ENCODE measurements around the gene PEX12.

PEX12 gene

GRCh38 chr17:35627417-35627816 lies 49.0 kb upstream of the PEX12 start:
- Histone ChIP-seq H3K36me3 (ENCODE audit: control insufficient read depth in 2 of 2, insufficient read depth in 1 of 2, low read length in 2 of 2) (peaks cover 48 to 77% of the 10 kb centered on the region in 2 experiments), H3K4me3 (ENCODE audit: low read depth, low read length) (no peak overlapping the region), H3K9me3 (ENCODE audit: control insufficient read depth, insufficient read depth, low read depth, low read length) (no peaks in the 10 kb centered on the region), H3K4me1 (ENCODE audit: control insufficient read depth, insufficient read depth, low read length) (no peaks in the 10 kb centered on the region), H3K27ac (ENCODE audit: extremely low read depth, low read depth, low read length) (no peak overlapping the region)
- ChIA-PET CTCF (interaction anchor here (0.7 to 2.6 kb wide), 3 partner anchors 10 to 120 kb away, joined by 3 to 8 read pairs (median 6); no protein-coding TSS in a partner anchor), POLR2A (no interaction called here)
- TF ChIP-seq ZNF645 (tag by site-specific recombination; IDR thresholded peaks at IDR 0.05): no peak
- TF ChIP-seq ZFP3 (tag by site-specific recombination; IDR thresholded peaks at IDR 0.05; ENCODE audit: low read depth): no peak
- TF ChIP-seq ZNF214 (tag by site-specific recombination; IDR thresholded peaks at IDR 0.05; ENCODE audit: borderline replicate concordance): no peak
- no peak for TF ChIP-seq RBAK (tag by site-specific recombination; IDR thresholded peaks at IDR 0.05)
- no peak for TF ChIP-seq ZNF311 (tag by site-specific recombination; IDR thresholded peaks at IDR 0.05; ENCODE audit: borderline replicate concordance)
- TF ChIP-seq ZNF280C (tag by site-specific recombination; IDR thresholded peaks at IDR 0.05): no peak
- TF ChIP-seq ZNF747 (tag by site-specific recombination; IDR thresholded peaks at IDR 0.05): no peak
- TF ChIP-seq ZNF26 (tag by site-specific recombination; IDR thresholded peaks at IDR 0.05): no peak
- TF ChIP-seq ZNF169 (tag by site-specific recombination; IDR thresholded peaks at IDR 0.05): no peak
- no peak for TF ChIP-seq ZNF785 (tag by site-specific recombination; IDR thresholded peaks at IDR 0.05)
- TF ChIP-seq ZNF174 (tag by site-specific recombination; IDR thresholded peaks at IDR 0.05): no peak
- TF ChIP-seq ELK4 (IDR thresholded peaks at IDR 0.05; ENCODE audit: borderline replicate concordance, low read depth, low read length): no peak
- no peak for TF ChIP-seq ZNF510 (tag by site-specific recombination; IDR thresholded peaks at IDR 0.05; ENCODE audit: insufficient replicate concordance)
- TF ChIP-seq ZNF394 (tag by site-specific recombination; IDR thresholded peaks at IDR 0.05; ENCODE audit: borderline replicate concordance): no peak

GRCh38 chr17:35621768-35622167 lies 43.4 kb upstream of the PEX12 start:
- CTCF ChIA-PET: interaction anchor here (0.8 to 3.0 kb wide), 4 partner anchors 9 to 126 kb away, joined by 3 to 21 read pairs (median 4); no protein-coding TSS in a partner anchor
- POLR2A ChIA-PET: no interaction called here
- Histone ChIP-seq H3K36me3 (ENCODE audit: control insufficient read depth in 2 of 2, insufficient read depth in 1 of 2, low read length in 2 of 2) (peaks cover 28 to 42% of the 10 kb centered on the region in 2 experiments), H3K27ac (ENCODE audit: extremely low read depth, low read depth, low read length) (no peak overlapping the region), H3K4me3 (ENCODE audit: low read depth, low read length) (no peak overlapping the region), H3K4me1 (ENCODE audit: control insufficient read depth, insufficient read depth, low read length) (peaks cover 9% of the 10 kb centered on the region), H3K9me3 (ENCODE audit: control insufficient read depth, insufficient read depth, low read depth, low read length) (no peaks in the 10 kb centered on the region)
- TF ChIP-seq ZNF792 (tag by site-specific recombination; IDR thresholded peaks at IDR 0.05) (no peak), ZNF324 (tag by site-specific recombination; IDR thresholded peaks at IDR 0.05) (no peak), FEZF1 (tag by site-specific recombination; IDR thresholded peaks at IDR 0.05) (no peak), ZNF426 (tag by site-specific recombination; IDR thresholded peaks at IDR 0.05) (no peak)
